Fibroblast of peridontal ligament (primary cell): Measurements from ENCODE around the gene VPS26B.
"Not testable (repeated sequence)": the region's sequence is repeated elsewhere in the genome, so short reads cannot be mapped to it uniquely, and the experiment has no call there.

Experiments used
- DNase-seq: peaks from one replicate; pipeline ENCODE4 v3.0.0-alpha.2; 2010; ENCODE audit errors: extremely low read depth

Gene VPS26B

DNA sequence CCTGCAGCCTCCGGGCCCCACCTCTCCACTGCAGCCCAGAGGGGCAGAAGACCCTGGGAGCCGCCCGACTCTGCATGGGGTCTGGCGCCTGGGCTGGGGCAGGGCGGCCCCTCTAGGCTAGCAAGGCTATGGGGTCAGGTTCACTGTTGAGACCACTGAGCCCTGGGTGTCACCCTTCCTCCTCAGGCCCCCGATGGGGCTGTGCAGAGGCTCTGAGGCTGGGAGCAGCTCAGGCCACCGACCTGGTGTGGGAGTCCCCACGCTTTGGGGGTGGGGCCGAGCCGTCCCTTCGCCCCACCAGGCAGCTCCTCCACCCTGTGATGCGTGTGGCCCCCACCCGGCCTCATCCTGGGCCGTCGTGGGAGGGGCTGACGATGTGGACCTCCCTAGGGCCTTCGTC is 57.2 kb downstream of the VPS26B start:
- not testable (repeated sequence) for DNase-seq

DNA sequence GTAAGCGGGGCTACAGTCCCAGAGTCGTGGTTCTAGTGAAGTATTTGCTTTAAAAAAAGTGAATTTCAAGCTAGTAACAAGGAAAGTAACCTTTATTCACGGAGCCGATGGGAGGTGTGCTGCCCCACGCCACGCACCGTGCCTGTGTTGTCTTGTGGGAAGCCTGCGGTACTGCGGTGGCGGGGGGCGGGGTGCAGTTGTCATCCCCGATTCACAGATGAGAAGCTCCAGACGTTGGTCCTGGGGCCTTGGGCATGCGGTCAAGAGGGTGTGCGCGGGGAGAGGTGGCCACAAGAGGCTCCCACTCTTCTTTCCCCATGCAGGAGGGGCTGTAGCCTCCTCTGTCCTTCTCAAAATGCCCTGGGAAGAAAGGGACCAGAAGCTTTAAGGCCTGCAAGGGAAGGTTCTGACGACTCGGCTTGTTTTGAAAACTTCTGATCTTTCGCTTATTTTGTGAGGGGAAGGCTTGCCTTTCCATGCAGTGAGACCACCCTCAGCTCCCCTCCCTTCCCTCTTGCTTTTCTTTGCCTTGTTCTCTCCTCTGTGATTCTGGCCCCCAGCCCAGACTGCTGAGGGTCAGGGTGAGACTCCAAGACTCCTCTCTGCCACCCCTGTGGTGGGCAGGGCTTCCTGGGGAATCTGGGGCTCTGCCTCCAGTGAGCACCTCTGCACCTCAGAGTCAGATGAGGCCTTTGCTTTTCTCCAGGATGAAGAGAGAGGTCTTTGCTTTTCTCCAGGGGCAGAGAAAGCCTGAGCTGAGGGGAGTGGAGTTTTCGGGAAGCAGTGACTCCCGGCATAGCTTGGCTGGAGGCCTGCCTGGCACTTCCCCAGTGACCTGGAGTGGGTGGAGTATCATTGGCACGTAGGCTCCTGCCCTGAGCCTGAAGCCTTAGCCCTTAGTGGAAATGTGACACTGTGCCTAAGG is 57.9 kb downstream of the VPS26B start:
- no peak for DNase-seq

DNA sequence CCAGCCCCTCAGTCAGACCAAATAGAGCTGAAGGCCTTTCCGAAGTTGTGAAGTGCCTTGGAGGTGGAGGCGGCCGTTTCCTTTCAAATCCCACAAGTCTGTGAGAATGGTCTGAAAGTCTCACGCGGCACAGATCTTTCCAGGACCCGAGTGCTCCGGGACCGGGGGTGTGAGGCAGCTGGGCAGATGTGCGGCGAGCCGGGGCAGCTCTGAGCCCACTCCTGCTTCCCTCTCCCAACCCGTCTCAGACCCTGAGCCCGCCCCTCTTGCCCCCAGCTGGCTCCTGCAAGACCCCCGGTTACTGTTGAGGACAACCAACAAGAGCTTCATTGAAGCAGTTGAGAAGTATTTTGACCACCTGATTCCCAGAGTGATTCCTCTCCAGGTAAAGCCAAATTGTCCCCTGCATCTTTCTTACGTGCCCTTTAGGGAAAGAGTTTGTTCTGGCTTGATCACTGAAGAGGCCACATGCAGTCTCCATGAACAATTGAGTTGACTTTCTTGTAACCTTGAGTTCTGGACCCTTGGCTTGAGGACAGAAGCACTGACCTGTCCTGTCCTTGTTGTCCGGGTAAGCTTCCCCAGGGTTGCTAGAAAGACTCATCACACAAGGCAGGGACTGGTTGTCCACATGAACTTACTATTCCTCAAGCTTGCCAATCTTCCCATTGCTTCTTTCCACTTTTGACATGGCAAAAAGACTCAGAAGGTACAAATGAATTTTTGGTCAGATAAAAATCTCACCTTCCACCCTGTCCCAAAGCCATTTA is 59.2 kb downstream of the VPS26B start:
- DNase-seq: no peak

DNA sequence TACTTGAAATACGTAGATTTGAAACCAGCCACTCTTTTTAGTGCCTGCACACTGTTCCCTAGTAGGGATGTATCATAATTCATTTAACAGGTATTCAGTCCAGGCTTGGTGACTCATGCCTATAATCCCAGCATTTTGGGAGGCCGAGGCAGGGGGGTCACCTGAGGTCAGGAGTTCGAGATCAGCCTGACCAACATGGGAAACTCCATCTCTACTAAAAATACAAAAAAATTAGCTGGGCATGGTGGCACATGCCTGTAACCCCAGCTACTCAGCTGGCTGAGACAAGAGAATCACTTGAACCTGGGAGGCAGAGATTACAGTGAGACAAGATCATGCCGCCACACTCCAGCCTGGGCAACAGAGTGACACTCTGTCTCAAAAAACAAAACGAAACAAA is 59.9 kb downstream of the VPS26B start:
- not testable (repeated sequence) for DNase-seq

DNA sequence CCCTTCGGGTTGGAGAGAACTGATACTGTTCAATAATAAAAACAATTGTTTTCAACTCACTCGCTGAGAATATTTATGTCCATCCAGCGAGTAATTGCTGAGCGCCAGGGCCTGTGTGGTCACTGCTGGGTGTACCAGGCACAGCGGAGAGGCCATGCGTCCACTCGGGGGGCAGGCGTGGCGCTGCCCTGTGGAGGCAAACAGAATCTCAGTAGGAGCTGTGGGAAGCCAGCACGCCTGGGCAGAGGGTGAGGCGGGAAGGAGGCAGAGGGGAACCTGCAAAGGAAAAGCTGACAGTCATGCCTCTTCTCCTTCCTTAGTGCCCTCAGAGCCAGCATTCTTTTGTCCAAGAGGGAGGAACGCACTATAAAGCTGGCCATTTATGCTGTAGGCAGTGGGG is 63.1 kb downstream of the VPS26B start:
- DNase-seq: no peak

DNA sequence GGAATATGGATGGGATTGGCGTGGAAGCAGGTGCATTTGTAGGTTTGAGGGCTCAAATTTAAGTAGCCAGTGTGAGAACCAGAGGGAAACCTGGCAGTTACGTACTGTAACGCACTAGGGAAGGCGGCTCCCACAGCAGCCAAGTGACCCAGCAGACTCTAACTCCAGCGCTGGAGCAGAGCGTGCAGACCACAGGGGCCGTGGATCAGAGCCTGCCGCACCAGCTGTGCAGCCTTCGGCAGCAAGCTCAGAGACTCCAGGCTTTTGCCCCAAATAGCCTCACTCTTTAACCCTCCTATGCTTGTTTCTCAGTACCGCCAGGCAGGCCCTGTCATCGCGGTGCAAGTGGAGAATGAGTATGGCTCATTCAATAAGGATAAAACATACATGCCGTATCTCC is 64.0 kb downstream of the VPS26B start:
- DNase-seq: no peak

DNA sequence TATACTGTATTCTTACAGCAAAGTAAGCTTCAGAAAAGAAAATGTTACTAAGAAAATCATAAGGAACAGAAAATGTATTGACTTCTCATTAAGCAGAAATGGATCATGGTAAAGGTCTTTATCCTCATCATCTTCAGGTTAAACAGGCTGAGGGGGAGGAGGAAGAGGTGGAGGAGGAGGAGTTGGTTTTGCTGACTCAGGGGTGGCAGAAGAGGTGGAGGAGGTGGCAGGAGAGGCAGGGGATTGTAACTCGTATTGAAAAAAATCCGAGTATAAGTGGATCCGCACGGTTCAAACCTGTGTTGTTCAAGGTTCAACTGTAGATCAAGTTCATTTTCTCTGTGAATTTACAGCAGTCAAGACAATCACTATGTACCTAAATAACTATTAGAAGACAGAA is 64.7 kb downstream of the VPS26B start:
- DNase-seq: no peak

DNA sequence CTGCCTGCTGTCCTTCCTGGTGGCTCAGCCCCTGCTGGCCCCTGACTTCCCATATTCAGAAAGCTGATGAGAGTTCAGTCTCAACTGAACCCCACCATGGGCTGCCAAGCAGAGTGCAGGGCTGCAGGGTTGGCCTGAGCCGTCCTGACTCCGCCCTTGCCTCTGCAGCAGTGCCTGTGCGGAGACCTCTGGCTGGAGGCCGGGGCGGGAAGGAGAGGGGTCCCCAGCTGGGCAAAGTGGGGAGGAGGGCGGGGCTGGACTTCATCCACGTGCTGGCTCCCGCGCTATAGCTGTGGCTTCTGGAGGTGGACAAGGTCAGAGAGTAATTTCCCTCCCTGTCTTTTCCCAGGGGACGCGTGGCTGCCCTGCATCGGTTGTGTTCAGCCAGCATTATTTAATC is 65.3 kb downstream of the VPS26B start:
- no peak for DNase-seq

DNA sequence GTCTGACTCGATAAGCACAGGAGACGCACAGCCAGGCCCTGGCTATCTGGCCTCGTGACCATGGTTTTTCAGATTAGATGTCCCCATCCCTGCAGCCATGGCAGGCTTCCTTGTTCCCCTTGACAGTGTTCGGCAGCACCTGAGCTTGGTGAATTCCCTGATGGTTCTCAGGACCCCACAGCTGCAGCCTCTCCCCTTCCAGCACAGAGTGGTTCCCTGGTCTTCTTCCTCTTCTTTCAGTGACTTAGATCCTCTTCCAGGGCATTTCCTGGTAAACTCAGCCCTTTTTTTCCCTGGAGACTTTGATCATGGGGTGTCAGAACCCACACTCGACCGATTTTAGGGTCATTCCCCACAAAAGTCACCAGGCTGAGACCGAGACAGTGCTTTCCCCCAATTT is 66.2 kb downstream of the VPS26B start:
- DNase-seq: no peak

DNA sequence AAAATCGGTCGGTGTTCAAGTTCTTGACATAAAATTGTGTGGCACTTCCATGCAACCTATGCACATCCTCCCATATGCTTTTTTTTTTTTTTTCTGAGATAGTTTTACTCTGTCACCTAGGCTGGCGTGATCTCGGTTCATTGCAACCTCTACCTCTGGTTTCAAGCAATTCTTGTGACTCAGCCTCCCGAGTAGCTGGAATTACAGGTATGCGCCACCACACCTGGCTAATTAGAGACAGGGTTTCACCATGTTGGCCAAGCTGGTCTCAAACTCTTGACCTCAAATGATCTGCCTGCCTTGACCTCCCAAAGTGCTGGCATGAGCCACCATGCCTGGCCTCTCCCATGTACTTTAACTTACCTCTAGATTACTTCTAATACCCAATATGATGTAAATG is 66.7 kb downstream of the VPS26B start:
- DNase-seq: no peak

DNA sequence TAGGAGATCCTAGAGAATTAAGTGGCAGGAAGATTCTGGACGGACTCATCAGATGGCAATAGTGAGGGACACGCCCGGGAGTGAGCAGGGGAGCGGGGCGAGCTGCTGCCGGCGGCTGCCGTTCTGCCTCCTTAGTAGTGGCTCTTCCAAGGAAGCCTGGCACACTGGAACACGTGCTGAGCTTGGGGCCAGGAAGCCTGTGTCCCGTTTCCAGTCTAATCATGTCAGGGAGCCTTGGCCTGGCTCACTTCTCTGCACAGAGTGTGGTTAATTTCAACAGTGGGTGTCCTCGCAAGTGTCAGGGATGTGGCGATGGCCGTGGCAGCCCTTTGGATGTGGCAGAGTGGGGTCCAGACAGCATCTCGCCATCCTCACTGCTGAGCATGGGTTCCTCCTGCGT is 68.2 kb downstream of the VPS26B start:
- DNase-seq: no peak

DNA sequence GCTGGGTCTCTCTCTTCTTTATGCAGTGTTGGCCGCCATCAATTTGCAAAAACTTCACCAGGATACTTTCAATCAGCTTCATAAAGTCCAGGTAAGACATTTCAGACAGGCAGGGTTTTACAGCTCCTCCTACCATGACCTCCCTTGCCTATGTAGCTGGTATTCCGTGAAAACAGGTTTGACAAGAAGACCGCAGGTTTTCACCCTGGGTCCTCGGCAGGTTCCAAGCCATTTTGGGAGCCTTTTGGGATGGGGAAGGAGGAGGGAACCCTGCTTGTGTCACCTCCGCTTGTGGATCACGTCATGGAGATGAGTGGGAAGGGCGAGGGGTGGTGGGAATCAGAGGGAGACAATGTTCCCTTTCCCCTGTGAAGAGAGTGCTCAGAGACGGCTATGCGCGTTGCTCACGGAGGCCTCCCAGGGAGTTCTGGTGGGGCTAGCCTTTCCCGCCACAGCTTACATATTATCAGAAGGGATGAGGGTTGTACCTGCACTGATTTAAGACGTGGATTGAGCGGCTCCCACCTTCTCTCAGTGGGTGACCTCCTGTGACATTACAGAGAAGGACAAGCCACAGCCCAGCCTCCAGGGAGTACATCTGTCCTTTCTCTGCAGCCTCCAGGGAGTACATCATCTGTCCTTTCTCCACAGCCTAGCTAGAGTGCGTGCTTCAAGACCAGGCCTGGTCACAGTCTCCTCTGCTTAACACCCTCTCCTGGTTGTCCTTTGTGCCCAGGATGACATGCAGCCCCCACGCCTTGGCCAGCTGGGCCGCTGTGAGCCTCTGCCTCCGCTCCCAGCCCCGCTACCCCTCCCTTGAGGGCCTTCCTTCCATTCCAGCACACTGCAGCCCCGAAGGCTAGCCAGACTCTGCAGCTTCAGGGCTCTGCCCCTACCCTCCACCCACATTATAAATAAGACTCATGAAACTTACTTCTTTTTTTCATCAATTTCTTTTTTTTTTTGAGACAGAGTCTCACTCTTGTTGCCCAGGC is 68.9 kb downstream of the VPS26B start:
- no peak for DNase-seq

DNA sequence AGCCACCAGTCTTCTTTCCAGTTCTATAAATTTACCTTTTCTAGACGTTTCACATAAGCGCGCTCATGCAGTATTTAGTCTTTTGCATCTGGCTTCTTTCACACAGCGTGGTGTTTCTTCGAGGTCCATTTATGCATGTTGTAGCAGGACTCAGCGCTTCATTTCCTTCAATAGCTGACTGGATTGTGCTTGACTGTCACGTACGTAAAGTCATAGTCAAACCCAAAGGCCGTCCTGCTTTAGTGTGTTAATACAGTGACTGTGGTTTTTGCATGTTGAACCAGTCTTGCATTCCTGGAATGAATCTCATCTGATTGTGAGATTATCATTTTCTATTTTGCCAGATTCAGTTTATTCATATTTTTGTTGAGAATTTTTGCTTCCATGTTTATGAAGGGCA is 70.2 kb downstream of the VPS26B start:
- no peak for DNase-seq
